ENCODE results near the gene MYO7B.

MYO7B gene

GRCh38 chr2:127634066-127634617 lies 98.7 kb downstream of the MYO7B start:
- H3K4me3 ChIP-seq (ENCODE audit: low read depth, low read length): no peak overlapping the region
- no peak for TF ChIP-seq CTCF (conservative IDR thresholded peaks at IDR 0.05; ENCODE audit: low read depth, low read length)
- no peak for DNase-seq (ENCODE audit: low read depth)

- H3K4me3 ChIP-seq (ENCODE audit: low read depth, low read length): no peak overlapping the region
- no peak for DNase-seq (ENCODE audit: low read depth)
- TF ChIP-seq CTCF (conservative IDR thresholded peaks at IDR 0.05; ENCODE audit: low read depth, low read length): no peak
Measured at GRCh38 chr2:127634626-127635379, 99.3 kb downstream of the MYO7B start.

GRCh38 chr2:127635380-127636237 lies 100.1 kb downstream of the MYO7B start:
- TF ChIP-seq CTCF (conservative IDR thresholded peaks at IDR 0.05; ENCODE audit: low read depth, low read length): no peak
- DNase-seq (ENCODE audit: low read depth): no peak
- H3K4me3 ChIP-seq (ENCODE audit: low read depth, low read length): no peak overlapping the region

GRCh38 chr2:127636248-127637235 lies 101.1 kb downstream of the MYO7B start:
- no peak for TF ChIP-seq CTCF (conservative IDR thresholded peaks at IDR 0.05; ENCODE audit: low read depth, low read length)
- H3K4me3 ChIP-seq (ENCODE audit: low read depth, low read length): no peak overlapping the region
- DNase-seq (ENCODE audit: low read depth): no peak

- H3K4me3 ChIP-seq (ENCODE audit: low read depth, low read length): no peak overlapping the region
- TF ChIP-seq CTCF (conservative IDR thresholded peaks at IDR 0.05; ENCODE audit: low read depth, low read length): no peak
- DNase-seq (ENCODE audit: low read depth): no peak
Measured at GRCh38 chr2:127637236-127637630, 101.8 kb downstream of the MYO7B start.

GRCh38 chr2:127637725-127638252 lies 102.3 kb downstream of the MYO7B start:
- H3K4me3 ChIP-seq (ENCODE audit: low read depth, low read length): no peak overlapping the region
- DNase-seq (ENCODE audit: low read depth): peak; percentile 62
- no peak for TF ChIP-seq CTCF (conservative IDR thresholded peaks at IDR 0.05; ENCODE audit: low read depth, low read length)

Measured in choroid plexus epithelial cell (primary cell).